ENCODE measurements around the gene UGGT1.

GRCh38 chr2:128053331-128053730 is 37.7 kb upstream of the UGGT1 start:
- TF ChIP-seq RB1 (IDR thresholded peaks at IDR 0.05; ENCODE audit: low read depth) (no peak), EZH2 (IDR thresholded peaks at IDR 0.05; ENCODE audit: borderline replicate concordance, low read depth, low read length) (no peak), CTCF (IDR thresholded peaks at IDR 0.05 in 2 of 3, conservative IDR thresholded peaks at IDR 0.05 in 1 of 3; ENCODE audit: insufficient read depth in 2 of 3, low read depth in 1 of 3, low read length in 3 of 3) (no peak), EGR1 (conservative IDR thresholded peaks at IDR 0.05) (no peak), HDAC6 (IDR thresholded peaks at IDR 0.05; ENCODE audit: low read depth, low read length) (no peak), SMAD4 (CRISPR knock-in tag; conservative IDR thresholded peaks at IDR 0.05) (no peak), RBM22 (IDR thresholded peaks at IDR 0.05; ENCODE audit: low read depth, low read length, poor library complexity, severe bottlenecking) (no peak), RREB1 (CRISPR knock-in tag; IDR thresholded peaks at IDR 0.05) (no peak), MECOM (CRISPR knock-in tag; IDR thresholded peaks at IDR 0.05) (no peak), TCF7L2 (IDR thresholded peaks at IDR 0.05; ENCODE audit: low read depth, low read length) (no peak), SMAD1 (IDR thresholded peaks at IDR 0.05; ENCODE audit: low read depth, low read length, partially characterized antibody) (no peak), RCOR1 (IDR thresholded peaks at IDR 0.05; ENCODE audit: borderline replicate concordance in 1 of 2, low read depth in 2 of 2, low read length in 2 of 2) (no peak), POU5F1 (IDR thresholded peaks at IDR 0.05; ENCODE audit: borderline replicate concordance, low read depth, low read length, partially characterized antibody) (no peak)
